GM12873 (cell line): Measurements from ENCODE around the gene APOBEC3C.
A peak's percentile ranks its signal among the peaks of the same experiment; 100 is the strongest.

ENCODE experiments used
- CTCF ChIP-seq: IDR thresholded peaks from 2 replicates; pipeline ENCODE4 v1.5.1; 2012; ENCODE audit warnings: low read depth, mild to moderate bottlenecking, moderate library complexity, low read length, control low read depth; ENCODE audit not compliant: insufficient read depth; ENCODE audit errors: missing control alignments

The APOBEC3C gene

DNA sequence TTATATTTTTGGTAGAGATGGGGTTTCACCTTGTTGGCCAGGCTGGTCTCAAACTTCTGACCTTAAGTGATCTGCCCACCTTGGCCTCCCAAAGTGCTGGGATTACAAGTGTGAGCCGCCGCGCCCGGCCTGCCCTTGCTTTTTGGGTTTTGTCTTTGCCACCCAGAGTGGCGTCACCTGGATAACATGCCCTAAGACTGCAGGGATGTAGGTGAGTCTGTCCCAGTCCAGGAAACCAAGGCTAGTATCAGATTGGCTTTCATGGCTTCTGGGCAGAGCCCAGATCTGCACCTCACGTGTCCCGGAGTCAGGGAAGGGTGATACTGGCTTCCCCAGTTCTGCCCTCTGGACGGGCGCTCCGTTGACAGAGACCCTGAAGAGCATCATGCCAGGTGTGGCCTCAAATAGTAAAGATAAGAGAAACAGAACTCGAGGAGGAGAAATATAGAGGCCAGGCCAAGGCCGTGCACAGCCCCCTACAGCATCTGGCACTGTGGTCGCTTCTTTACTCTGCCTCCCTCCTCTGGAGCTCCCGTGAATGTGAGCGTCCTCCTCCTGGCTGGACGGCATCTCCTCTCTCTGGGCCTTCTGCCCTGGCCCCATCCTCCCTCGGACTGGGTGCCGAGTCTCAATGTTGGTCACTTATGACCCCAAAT, 39.8 kb upstream of the APOBEC3C start:
- no peak for TF ChIP-seq CTCF

DNA sequence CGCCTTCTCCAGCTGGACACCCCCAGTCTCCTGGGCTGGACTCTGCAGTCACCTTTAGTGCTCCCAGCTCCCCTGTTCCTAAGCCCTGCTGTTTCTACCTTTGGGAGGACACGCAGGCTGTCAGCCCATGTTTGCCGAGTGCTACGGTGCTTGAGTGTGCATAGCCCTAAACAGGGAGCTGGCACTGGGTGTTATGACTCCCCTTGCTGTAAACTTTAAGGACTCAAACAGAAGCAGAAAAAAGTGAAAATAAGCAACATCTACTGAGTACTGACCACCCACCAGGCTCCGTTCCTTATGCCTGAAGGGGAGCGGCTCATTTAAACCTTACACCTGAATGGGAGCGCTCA, 39.3 kb upstream of the APOBEC3C start:
- TF ChIP-seq CTCF: no peak

GRCh38 chr22:38981005-38981991, 32.8 kb upstream of the APOBEC3C start:
- peak; percentile 58 for TF ChIP-seq CTCF

DNA sequence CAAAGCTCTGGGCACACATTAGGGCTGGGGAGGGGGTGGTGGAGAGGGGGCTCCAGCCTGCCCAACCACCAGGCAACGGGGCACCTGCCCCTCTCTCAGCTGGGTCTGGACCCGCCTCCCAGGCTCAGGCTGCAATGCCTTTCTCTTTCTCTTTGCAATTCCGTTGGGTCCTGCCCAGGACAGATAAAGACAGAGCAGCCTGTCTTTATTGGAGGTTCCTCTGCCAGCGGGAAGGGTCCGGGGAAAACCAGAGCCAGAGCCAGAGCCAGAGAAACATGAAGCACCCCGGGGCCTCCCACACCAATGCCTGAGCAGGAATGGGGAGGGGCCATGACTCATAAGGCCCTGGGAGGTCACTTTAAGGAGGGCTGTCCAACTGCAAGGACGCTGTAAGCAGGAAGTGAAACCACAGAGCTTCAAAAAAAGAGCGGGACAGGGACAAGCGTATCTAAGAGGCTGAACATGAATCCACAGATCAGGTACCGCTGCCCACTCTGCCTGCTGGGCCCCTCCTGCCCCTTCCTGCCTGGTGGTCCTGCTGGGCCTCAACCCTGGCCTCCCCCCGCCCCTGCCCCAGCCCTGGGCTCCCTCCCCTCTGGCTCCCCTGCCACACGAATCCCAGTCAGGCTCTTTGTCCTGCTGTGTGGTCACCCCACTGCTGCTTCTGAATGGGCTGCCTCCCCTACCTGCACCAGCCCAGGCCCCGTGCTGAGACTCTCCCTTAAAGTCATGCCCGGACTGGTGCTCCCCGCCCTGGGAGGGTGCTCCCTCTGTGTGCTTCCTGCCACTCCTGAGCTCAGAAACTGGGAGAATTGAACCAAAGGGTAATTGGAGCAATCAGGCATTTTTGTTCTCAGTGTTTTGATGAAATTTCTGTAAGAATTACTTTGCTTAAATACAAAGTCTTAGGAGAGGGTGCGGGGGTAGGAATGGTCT, 31.8 kb upstream of the APOBEC3C start, which contains the start of gene APOBEC3B:
Gene APOBEC3B, plus strand, starts transcription at position 356 of the 936 bp plus-strand sequence. Its CDS starts 107 bp downstream, at position 463.
- TF ChIP-seq CTCF: no peak

- no peak for TF ChIP-seq CTCF
Observed at GRCh38 chr22:38984224-38984623, 29.8 kb upstream of the APOBEC3C start.

GRCh38 chr22:38986629-38987028, 27.4 kb upstream of the APOBEC3C start:
- no peak for TF ChIP-seq CTCF
